Activated T-cell treated with anti-CD3 and anti-CD28 coated beads for 4 hours (primary cell): Measurements from ENCODE around the gene RNF145.

Experiments
- DNase-seq: peaks from one replicate; pipeline ENCODE4 v3.0.0-alpha.2; 2020

The RNF145 gene

DNA sequence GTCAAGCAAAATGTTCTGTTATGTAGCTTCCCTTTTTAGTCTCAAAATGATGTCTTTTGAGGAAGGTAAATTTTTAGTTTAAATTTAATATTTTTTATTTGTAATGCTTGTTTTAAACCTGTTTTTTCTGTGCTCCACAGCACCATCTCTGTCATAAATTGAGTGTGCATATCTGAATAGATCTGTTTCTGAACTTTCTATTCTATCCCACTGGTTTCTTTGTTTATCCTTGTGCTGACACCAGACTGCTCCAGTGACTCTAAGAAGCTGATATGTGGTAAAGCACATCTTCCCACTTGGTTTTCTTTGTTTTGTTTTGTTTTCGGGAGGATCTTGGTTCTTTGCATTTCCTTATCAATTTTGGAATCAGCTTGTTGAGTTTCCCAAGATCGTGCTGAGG, 7.1 kb upstream of the RNF145 start:
- DNase-seq = no peak

DNA sequence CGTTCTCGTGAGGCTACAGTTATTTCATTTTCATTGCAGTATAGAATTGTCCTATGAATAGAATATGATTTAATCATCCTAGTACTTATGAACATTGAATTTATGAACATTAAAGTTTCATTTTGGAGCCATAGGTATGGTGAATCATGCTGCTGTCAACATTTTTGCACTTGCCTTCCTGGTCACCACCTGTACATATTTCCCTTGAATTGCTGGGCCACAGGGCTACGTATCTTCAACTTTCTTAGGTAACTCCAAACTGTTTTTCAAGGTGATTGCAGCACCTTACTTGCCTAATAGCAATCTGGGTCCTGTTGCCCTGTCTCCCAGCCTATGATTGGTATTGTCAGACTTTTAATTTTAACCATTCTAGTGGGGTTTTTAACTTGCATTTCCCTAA, 6.5 kb upstream of the RNF145 start:
- DNase-seq = no peak

DNA sequence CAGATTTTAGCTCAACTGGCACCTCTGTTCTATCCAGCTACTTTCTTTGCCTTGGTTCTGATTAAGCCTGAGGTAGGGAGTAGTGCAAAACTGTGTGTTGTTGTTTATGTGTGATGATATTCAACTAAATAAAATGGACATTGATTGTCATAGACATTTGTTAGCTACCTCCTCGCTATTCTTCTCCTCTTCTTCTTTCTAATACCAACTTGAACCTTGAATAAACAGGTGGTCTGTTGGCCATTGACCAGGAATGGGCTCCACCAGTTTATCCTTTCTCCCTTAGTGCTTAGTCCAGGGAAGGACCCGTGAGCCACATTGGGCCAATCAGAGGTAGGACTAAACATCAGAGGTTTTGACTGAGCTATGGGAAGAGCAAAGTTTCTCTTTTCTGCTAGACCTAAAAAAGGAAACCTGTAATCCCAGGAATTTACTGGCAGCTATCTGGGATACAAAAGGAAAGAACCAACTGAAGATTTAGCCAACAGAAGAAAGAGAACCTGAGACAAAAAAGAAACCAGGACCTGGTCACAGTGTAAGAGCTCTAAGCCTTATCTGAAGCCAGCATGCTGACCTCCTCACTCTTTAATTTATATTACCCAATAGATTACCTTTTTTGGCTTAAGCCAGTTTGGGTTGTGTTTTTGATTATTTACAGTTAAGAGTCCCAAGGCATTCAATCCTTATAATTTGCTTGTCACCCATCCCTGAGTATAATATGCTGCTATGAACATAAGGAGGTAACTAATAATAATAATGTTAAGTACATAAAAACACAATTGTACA, 5.3 kb upstream of the RNF145 start:
- DNase-seq = no peak

DNA sequence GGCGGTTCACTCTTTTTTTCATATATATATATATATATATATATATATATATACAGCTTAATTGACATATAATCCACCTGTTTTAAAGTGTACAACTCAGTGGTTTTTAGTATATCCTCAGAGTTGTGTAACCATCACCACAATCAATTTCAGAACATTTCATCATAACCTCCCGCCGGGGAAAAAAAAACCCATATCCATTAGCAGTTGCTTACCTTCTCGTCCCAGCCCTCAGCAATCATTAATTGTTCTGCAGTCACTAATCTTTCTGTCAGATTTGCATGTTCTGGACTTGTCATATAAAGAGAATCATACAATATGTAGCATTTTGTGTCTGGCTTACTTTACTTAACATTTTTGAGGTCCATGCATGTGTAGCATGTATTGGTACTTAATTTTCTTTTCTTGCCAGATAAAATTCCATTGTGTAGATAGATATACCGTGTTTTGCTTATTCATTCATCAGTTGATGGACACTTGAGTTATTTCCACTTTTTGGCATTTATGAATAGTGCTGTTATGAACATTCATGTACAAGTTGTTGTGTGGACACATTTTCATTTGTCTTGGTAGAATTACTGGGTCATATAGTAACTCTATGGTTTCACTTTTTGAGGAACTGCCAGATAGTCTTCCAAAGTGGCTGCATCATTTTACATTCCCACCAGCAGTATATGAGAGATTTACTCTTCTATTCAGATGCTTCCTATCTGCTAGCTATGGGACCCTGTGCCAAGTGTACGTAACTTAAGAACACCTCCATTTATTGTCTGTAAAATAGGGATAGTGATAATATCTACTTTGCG, 3.5 kb upstream of the RNF145 start:
- DNase-seq = no peak

DNA sequence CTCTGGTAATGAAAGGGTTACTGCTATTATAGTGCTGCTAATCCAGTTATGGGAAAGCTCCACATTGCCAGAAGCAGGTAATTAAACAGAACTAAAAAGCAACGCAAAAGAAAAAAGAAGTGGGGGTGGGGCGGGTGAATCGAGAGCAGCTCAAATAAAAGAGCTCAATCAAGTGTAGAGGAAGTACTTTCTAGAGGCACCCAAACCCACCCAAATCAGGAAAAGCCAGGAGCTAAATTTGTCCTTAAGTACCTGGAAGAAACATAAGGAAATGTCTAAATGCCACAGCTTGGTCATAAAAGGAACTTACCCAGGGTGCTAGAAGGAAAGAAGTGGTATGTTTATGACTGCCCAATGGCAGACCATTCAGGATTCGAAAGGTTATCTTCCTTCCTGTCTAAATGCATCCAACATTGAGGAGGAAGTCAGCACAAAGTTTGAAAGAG, 2.4 kb upstream of the RNF145 start:
- no peak for DNase-seq

DNA sequence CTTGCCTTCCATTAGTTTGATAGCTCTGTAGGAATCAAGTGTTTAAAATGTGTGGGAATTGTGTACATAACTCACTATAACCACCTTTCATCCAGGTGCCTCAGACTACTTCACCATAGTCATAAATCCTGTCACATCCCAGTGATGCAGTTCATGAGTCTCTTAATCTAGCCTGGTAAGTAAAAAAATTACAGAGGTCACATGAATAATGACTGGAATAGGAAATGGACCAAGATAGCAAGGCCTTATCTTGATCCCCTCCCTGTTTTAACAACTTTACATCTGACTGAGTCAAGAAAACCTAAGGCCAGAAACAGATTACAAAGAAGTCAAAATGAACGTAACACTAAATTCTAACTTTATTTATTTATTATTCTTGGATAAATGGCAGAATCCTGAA, 1.5 kb upstream of the RNF145 start:
- no peak for DNase-seq

DNA sequence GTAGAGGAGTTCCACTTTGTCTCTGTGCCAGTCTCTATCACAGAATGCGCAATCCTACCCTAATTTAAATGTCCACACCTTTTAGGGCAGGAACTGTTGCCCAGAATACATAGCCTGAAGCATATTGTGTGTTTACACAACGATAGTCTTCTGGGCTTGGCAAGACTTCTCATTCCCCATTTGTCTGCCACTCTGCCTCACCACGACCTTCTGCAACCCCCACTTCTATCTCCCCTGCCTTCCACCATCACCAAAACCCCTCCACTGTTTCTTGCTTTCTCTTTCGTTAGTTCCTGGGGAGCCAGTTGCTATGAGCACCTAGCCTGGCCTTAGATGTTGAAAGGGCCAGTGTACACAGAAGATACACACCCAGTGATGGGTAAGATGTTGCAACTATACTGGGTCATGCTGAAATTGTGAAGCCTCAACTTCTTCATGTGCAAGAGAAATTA, 883 bp upstream of the RNF145 start:
- DNase-seq = no peak

DNA sequence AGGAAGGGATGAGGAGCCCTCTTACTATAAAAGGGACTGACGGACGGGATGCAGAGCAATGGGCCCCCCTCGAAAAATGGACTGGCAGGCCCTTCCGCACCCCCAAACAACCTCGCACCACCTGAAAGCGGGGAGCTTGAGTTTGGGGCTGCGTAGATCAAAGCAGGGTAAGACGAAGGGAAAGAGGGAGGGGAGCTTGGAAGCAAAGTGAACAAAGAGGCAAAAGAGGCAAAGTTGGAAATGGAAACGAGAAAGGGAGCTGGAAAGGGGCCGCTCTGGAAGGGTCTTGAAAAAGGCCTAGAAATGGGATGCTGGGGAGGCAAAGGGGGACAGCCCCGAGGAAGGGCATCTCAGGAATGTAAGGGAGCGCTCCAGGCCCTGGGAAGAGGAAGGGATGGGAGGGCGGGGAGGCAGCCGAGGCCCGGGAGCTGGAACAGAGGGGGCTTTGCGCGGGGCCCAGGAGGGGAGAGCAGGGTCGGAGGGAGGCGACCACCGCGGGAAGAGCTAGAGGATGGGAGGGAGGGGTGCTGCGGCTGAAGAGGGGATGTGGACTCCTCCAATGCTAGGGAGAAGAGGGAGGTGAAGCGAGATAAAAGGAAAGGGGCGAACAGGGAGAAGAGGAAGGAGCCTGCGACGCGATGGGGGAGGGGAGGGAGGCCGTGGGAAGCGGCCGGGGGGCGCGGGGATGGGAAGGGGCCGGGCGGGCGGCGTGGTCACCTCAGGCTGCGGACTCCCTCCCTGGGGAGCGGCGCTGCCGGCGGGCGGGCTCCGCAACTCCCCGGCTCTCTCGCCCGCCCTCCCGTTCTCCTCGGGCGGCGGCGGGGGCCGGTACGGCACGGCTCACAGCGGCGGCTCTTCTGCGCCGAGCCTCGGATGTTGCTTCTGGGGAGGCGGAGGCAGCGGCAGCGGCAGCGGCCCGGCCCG, 577 bp downstream of the RNF145 start:
- DNase-seq = peak; percentile 19

DNA sequence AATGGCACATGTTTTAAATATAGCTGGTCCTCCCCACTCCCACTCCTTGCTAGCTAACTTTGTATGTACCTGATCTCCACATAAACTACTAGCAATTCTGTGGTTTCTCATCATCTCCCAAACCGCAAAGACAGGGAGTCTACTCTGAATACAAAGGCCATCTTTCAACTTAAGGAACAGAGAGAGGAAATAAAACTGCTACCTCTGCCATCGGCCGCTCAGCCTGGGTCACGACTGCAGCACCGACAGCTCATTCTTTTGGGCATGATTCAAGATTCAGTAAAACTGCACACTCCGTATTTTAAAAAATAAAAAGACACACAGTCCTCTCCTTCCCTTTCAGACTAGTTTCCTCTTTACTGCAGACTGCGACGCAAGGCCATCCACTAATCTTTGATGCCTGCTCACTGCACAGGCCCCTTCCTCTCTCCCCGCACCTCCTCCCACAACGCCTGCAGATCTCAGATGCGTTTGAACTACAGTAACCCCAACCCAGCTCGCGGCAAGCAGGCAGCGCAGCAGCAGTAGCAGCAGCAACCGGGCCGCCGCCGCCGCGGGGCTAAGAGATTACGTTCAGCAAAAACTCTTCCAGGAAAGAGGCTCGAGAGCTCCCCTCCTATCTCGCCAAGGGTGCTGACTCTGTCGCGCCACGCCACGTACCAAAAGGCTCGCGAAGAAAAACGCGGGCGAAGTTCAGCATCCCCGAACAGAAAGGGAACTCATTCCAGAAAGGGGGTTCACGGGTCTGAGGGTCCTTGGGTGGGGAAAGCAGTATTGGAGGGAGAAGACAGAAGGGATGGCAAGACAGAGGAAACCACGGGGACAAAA, 1.5 kb downstream of the RNF145 start:
- DNase-seq = peak; percentile 61

DNA sequence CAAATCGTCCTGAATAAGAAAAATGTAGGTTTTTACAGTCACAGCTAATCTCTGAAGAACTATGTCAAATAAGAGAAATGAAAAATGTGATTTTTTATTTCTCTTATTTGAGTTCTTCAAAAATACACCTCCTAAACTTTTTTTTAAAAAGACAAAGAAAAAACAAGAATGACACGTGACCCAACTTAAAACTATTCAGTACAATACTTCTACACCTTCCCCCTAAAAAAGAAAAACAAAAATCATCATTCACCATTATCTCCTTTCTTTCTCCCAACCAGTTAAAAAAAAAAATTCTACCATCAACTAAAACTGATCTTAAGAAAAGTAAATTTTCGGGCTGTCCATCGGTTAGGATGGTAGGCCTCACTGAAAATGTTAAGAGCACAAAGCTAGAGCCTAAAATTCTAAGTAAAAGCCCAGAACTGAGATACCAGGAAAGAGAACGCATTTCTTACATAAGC, 2.1 kb downstream of the RNF145 start:
- no peak for DNase-seq

DNA sequence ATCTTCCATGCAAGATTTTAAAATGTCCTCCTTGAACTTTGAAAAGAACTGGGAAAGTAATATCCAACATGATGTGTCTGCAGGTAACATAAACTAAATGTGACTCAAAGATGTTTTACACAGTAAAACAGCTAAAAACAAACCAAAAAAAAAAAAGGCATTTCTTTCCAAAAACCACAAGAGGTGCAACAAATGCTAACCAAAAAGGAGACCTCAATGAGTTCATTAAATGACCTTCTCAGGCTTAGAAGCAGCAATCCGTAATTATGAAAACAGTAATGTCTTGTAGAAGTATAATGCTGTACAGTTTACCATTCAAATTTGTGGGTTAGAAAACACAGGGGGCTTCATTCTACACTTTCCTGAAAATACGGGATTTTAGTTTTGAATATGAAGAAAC, 2.5 kb downstream of the RNF145 start:
- no peak for DNase-seq

DNA sequence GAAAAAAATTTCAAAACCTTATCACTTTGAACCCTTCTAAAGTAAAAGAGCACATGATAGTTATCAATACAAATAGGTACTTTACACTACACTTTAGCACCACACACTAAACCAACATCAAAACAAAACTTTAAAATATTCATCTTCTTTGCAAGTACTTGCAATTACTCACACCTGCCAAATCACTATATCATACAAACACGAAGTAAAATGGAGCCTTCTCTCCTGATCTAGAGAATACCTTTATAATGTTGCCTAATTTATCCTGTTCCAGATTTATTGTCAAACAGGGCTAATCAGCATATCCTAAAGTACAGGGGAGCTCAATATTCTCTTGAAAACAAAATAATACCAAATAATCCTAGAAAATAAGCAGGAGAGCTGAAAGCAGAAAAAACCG, 3.0 kb downstream of the RNF145 start:
- no peak for DNase-seq

DNA sequence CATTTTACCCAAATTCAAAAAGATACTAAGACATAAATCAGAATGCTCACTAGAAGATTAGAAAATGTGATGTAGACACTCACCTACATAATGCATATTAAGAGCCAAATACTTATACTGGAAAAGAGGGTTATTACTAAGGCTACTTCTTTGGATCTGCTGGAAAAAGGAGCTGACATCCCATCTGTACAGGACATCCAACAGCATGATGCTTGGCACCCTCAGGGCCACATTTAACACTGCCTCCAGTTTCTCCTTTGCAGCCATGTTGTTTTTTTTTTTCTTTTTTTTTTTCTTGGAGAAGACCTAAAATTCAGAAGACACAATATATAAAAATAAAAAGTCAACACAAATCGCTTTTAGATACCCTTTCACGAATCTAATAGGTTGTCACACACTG, 6.0 kb downstream of the RNF145 start:
- no peak for DNase-seq

DNA sequence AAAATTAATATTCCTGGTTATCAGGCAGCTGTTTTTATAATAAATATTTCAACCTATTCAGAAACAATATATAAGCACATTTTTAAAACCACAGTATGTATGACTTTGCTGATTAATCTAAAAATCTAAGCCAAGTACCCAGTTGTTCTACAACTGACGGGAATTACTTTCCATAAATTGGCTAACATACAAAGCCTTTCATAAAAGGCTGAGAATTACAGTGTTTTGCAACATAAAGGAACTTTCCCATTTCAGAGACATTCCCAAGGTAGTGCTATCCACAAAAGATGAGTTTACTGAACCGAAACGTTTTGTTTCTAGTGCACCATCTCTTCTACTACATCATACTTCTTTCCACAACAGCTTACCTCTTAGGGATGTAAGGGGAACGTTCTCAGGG, 7.2 kb downstream of the RNF145 start:
- no peak for DNase-seq

DNA sequence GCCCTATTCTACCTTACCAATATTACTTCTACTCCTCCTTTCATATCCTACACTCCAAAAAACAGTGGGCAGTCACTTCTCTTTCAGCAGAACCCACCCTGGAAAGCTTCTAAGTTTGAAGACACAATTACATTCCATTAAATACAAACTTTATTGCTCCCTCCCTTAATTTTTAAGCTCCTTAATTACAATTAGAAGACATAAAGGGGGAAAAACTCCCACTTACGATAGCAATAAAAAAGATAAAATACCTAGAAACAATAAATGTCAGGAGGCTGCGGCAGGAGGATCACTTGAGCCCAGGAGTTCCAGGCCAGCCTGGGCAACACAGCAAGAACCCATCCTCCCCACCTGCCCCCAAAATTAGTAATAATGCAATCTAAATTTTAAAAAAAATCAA, 9.6 kb downstream of the RNF145 start:
- no peak for DNase-seq

DNA sequence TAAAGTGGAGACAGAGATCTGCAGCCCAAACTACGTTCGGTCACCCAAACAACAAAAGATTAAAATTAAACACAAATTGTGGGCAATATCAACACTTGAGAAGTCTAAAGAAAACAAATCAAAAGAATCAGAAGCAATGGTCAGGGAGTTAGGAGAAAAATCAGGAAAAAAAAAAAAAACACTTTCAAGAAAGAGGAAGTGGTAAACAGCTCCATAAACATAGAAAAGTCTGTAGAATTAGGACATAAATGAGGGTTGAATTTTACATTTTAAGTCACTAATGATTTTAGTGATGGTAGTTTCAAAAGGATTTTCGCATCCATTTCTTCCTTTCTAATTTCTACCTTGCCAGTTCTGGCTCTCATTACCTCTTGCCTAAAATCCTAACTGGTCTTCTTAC, 10.1 kb downstream of the RNF145 start:
- no peak for DNase-seq

DNA sequence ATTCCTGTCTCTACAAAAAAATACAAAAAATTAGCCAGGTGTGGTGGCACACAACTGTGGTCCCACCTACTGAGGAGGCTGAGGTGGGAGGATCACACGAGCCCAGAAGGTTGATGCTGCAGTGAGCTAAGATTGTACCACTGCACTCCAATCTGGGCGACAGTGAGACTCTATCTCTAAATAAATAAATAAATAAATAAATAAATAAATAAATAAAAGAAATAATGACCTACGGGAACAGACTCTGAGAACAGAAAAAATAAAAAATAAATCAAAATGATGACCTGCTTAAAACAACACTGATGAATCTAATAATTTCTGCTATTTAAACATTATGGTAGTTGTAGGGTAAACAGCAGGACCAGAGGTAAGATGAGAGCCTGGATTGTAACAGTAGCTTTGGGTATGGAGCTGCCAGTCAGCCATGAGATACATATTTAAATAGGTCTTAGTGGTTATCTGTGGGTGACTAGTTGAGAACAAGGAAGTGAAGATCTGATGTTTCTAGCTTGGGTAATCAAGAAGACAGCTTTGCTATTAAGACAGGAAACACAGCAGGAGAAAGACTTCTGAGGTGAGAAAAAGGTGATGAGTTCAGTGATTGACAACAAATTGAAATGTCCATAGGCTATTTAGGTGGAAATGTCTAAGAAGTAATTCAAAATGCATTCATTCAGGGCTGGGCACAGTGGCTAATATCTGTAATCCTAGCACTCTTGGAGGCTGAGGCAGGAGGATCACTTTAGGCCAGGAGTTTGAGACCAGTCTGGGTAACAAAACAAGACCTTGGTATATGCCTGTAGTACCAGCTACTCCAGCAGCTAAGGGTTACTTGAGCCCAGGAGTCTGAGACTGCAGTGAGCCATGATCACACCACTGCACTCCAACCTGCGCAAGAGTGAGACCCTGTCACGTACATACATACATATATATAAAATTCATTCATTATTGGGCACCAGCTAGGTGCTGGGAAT, 11.0 kb downstream of the RNF145 start:
- no peak for DNase-seq

DNA sequence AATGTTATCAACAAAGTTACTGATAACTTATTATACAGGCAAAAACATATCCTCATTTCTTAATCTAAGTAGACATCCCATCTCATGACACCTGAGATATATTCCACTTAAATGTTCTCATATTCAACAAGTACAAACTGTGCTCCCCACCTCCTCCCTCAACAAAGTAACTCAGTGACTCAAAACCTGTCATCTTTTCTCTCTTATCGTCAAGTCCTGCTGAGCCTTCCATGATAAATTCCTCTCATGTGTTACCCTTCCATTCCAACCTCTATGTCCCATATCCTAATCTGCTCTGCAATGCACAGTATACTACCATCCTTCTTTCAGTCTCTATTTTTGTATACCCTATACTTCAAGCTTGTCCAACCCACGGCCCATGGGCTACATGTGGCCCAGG, 13.6 kb downstream of the RNF145 start:
- no peak for DNase-seq

DNA sequence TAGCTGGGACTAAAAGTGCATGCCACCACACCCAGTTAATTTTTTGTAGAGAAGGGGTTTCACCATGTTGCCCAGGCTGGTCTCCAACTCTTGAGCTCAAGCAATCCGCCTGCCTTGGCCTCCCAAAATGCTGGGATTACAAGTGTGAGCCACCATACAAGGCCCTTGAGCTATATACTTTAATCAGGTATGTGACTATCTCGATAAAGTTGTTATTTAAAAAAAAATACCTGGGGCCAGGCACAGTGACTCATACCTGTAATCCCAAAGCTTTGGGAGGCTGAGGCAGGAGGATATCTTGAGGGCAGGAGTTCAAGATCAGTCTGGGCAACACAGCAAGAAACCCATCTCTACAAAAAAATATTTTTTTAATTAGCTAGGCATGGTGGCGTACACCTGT, 19.2 kb downstream of the RNF145 start:
- no peak for DNase-seq

DNA sequence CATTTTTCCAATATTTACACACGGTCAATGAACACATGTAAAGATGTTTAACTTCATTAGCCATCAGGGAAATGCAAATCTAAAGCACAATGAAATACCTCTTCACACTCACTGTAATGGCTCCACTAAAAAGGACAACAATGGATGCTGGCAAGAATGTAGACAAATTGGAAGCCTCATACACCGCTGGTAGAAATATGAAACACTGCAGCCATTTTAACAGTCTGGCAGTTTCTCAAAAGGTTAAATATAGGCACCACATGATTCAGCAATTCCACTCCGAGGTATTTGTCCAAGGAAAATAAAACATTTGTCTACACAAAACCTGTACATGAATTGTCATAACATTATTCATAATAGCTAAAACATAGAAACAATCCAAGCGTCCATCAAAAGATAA, 20.0 kb downstream of the RNF145 start:
- DNase-seq = no peak

DNA sequence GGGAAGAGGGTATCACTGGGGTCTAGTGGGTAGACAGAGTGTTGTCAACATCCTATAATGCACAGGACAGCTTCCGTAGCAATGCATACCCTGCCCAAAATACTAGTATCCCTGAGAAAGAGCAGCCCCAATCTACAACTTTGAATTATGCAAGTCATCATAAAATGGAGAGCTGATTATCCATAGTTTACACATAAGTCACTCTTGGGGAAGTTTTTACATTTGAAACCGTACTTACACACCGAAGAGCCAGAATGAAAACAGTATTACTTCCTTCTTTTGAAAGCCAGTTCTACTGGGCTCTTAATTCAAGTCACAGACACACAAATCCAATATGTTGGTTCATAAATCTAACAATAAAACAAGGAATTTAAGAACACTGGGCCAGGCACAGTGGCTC, 21.6 kb downstream of the RNF145 start:
- no peak for DNase-seq
